H9 (cell line): Measurements from ENCODE around the gene MGME1. TPM values are rescaled to one million over a fixed set of nuclear protein-coding genes. Genes with fewer than 3 reads are reported as not detected.

Experiments
- DNase-seq: peaks from one replicate; pipeline ENCODE4 v3.0.0-alpha.2; 2017
- H2AFZ ChIP-seq: one replicate; pipeline ENCODE4 v1.6.1; 2013; ENCODE audit warnings: mild to moderate bottlenecking, low read length, control low read depth, moderate library complexity
- H2AK5ac ChIP-seq: 2 replicates; pipeline ENCODE4 v1.6.1; 2013; ENCODE audit warnings: low read length, control low read depth, mixed read lengths; ENCODE audit not compliant: insufficient read length
- H2BK120ac ChIP-seq: one replicate; pipeline ENCODE4 v1.6.1; 2013; ENCODE audit warnings: low read depth, mild to moderate bottlenecking, low read length, control low read depth, inconsistent platforms; ENCODE audit not compliant: poor library complexity, severe bottlenecking
- H2BK12ac ChIP-seq: 2 replicates; pipeline ENCODE4 v1.6.1; 2013; ENCODE audit warnings: low read length, control low read depth, mixed read lengths, low read depth; ENCODE audit not compliant: insufficient read length
- H2BK15ac ChIP-seq: 2 replicates; pipeline ENCODE4 v1.6.1; 2013; ENCODE audit warnings: low read depth, low read length, control low read depth
- H2BK20ac ChIP-seq: one replicate; pipeline ENCODE4 v1.6.1; 2013; ENCODE audit warnings: low read depth, mild to moderate bottlenecking, low read length, control low read depth, inconsistent platforms; ENCODE audit not compliant: poor library complexity, severe bottlenecking
- H2BK5ac ChIP-seq: 2 replicates; pipeline ENCODE4 v1.6.1; 2013; ENCODE audit warnings: low read length, control low read depth, mixed read lengths; ENCODE audit not compliant: insufficient read length
- H3K14ac ChIP-seq: 2 replicates; pipeline ENCODE4 v1.6.1; 2013; ENCODE audit warnings: low read length, control low read depth; ENCODE audit not compliant: insufficient read depth
- H3K18ac ChIP-seq: 2 replicates; pipeline ENCODE4 v1.6.1; 2013; ENCODE audit warnings: low read depth, mild to moderate bottlenecking, mixed read lengths, low read length, control low read depth; ENCODE audit not compliant: insufficient read length
- H3K23ac ChIP-seq: 2 replicates; pipeline ENCODE4 v1.6.1; 2013; ENCODE audit warnings: low read length, control low read depth, mixed read lengths, low read depth; ENCODE audit not compliant: insufficient read length
- H3K23me2 ChIP-seq: 2 replicates; pipeline ENCODE4 v1.6.1; 2013; ENCODE audit warnings: low read depth, mild to moderate bottlenecking, mixed read lengths, low read length, control low read depth; ENCODE audit not compliant: insufficient read length, poor library complexity, severe bottlenecking
- H3K27ac ChIP-seq: 2 replicates; pipeline ENCODE4 v1.5.1; 2013; ENCODE audit warnings: low read length, control low read depth, mixed read lengths, low read depth; ENCODE audit not compliant: insufficient read length
- H3K27me3 ChIP-seq: 2 replicates; pipeline ENCODE4 v1.6.1; 2013; ENCODE audit warnings: low read length, control low read depth, inconsistent platforms; ENCODE audit not compliant: insufficient read depth
- H3K4ac ChIP-seq: 2 replicates; pipeline ENCODE4 v1.6.1; 2013; ENCODE audit warnings: low read depth, mild to moderate bottlenecking, control low read depth, inconsistent platforms, low read length, moderate library complexity
- H3K4me1 ChIP-seq: 2 replicates; pipeline ENCODE4 v1.6.1; 2013; ENCODE audit warnings: low read length, control low read depth, inconsistent platforms; ENCODE audit not compliant: insufficient read depth
- H3K4me2 ChIP-seq: 2 replicates; pipeline ENCODE4 v1.6.1; 2013; ENCODE audit warnings: low read length, control low read depth, mixed read lengths; ENCODE audit not compliant: insufficient read length, insufficient read depth
- H3K56ac ChIP-seq: 2 replicates; pipeline ENCODE4 v1.6.1; 2013; ENCODE audit warnings: low read depth, mild to moderate bottlenecking, mixed read lengths, low read length, control low read depth; ENCODE audit not compliant: insufficient read length
- H3K79me1 ChIP-seq: 2 replicates; pipeline ENCODE4 v1.6.1; 2013; ENCODE audit warnings: low read depth, mild to moderate bottlenecking, moderate library complexity, low read length, control low read depth, inconsistent platforms; ENCODE audit not compliant: insufficient read depth, poor library complexity, severe bottlenecking
- H3K79me2 ChIP-seq: 2 replicates; pipeline ENCODE4 v1.6.1; 2013; ENCODE audit warnings: low read length, control low read depth, inconsistent platforms; ENCODE audit not compliant: insufficient read depth
- H3K9ac ChIP-seq: 2 replicates; pipeline ENCODE4 v1.6.1; 2013; ENCODE audit warnings: low read length, control low read depth, mixed read lengths; ENCODE audit not compliant: insufficient read length; ENCODE audit errors: extremely low read depth
- H3K9me3 ChIP-seq: one replicate; pipeline ENCODE4 v1.6.1; 2013; ENCODE audit warnings: low read depth, low read length, inconsistent platforms; ENCODE audit not compliant: control insufficient read depth
- H3T11ph ChIP-seq: one replicate; pipeline ENCODE4 v1.6.1; 2013; ENCODE audit warnings: mild to moderate bottlenecking, low read length, control low read depth, inconsistent platforms
- H4K20me1 ChIP-seq: one replicate; pipeline ENCODE4 v1.6.1; 2013; ENCODE audit not compliant: control insufficient read depth, insufficient read length, insufficient read depth
- H4K5ac ChIP-seq: 2 replicates; pipeline ENCODE4 v1.6.1; 2013; ENCODE audit warnings: low read depth, mild to moderate bottlenecking, mixed read lengths, low read length, control low read depth; ENCODE audit not compliant: insufficient read length
- H4K8ac ChIP-seq: replicated peaks from 2 replicates; pipeline ENCODE4 v1.6.1; 2013; ENCODE audit warnings: low read length, control low read depth, mixed read lengths, low read depth; ENCODE audit not compliant: insufficient read length
- H4K91ac ChIP-seq: 2 replicates; pipeline ENCODE4 v1.6.1; 2013; ENCODE audit warnings: low read depth, mild to moderate bottlenecking, moderate library complexity, mixed read lengths, low read length, control low read depth; ENCODE audit not compliant: insufficient read length
- H3K27ac Mint-ChIP-seq, 3 experiments: 2 replicates in 2 of 3; 3 replicates in 1 of 3; pipeline ENCODE4 v1.8.0; 2020 to 2021; ENCODE audit warnings: mixed read lengths in 3 of 3, mild to moderate bottlenecking in 1 of 3, moderate library complexity in 1 of 3
- H3K27me3 Mint-ChIP-seq: 2 replicates; pipeline ENCODE4 v1.8.0; 2021; ENCODE audit warnings: low read depth, mild to moderate bottlenecking, moderate library complexity, mixed read lengths
- H3K36me3 Mint-ChIP-seq, 3 experiments: 2 replicates in 2 of 3; 3 replicates in 1 of 3; pipeline ENCODE4 v1.8.0; 2020 to 2021; ENCODE audit warnings: low read depth in 3 of 3, mixed read lengths in 3 of 3; ENCODE audit not compliant: insufficient read depth in 1 of 3
- H3K4me1 Mint-ChIP-seq, 2 experiments: 2 replicates each; pipeline ENCODE4 v1.8.0; 2020; ENCODE audit warnings: mixed read lengths in 2 of 2
- H3K4me3 Mint-ChIP-seq, 2 experiments: 2 replicates in 1 of 2; 3 replicates in 1 of 2; pipeline ENCODE4 v1.8.0; 2020 to 2021; ENCODE audit warnings: mild to moderate bottlenecking in 2 of 2, mixed read lengths in 2 of 2, moderate library complexity in 1 of 2
- H3K9me3 Mint-ChIP-seq, 2 experiments: 2 replicates in 1 of 2; 3 replicates in 1 of 2; pipeline ENCODE4 v1.8.0; 2020; ENCODE audit warnings: mild to moderate bottlenecking in 2 of 2, mixed read lengths in 2 of 2, moderate library complexity in 1 of 2
- CTCF ChIP-seq: fragments of 200-600 bp; sonication (generic); conservative IDR thresholded peaks from 3 replicates; pipeline ENCODE4 v1.8.0; 2021; ENCODE audit warnings: antibody characterized with exemption, mild to moderate bottlenecking
- WGBS: extraction: QIAGEN DNeasy Blood & Tissue Kit; methylation state at CpG from one replicate; pipeline ENCODE4 v1.1.7; 2013; ENCODE audit warnings: missing lambda C conversion rate, low lambda C conversion rate, mixed read lengths; ENCODE audit not compliant: insufficient read length; ENCODE audit errors: extremely low coverage; 5-methylcytosine and 5-hydroxymethylcytosine counted together
- total RNA-seq: library from RNA; stranded (reverse); gene quantifications from 2 replicates; pipeline ENCODE4 v1.2.1, GENCODE V29; 2021

The MGME1 gene
- total RNA-seq, 1 experiment from 2014 or later: 48.9 TPM

GRCh38 chr20:18016772-18017171 lies 48.0 kb downstream of the MGME1 start:
- no peak overlapping the region for H3K4me3 Mint-ChIP-seq
- Histone ChIP-seq H3K4me1 (no peaks in the 10 kb centered on the region), H2BK5ac (no peak overlapping the region), H4K5ac (no peak overlapping the region), H3K79me1 (no peaks in the 10 kb centered on the region), H2AFZ (no peak overlapping the region), H3K23me2 (no peaks in the 10 kb centered on the region), H3K56ac (no peak overlapping the region), H3K4me2 (no peak overlapping the region), H2AK5ac (no peak overlapping the region), H2BK20ac (no peak overlapping the region), H4K20me1 (no peaks in the 10 kb centered on the region), H2BK15ac (no peak overlapping the region), H2BK120ac (no peak overlapping the region), H4K8ac (no peak overlapping the region), H3K79me2 (no peaks in the 10 kb centered on the region), H3K18ac (no peak overlapping the region), H3K27ac (no peak overlapping the region), H3K9ac (no peak overlapping the region), H3K14ac (no peak overlapping the region), H4K91ac (no peak overlapping the region), H3K27me3 (no peaks in the 10 kb centered on the region), H3K4ac (no peak overlapping the region), H3K9me3 (no peaks in the 10 kb centered on the region), H3K23ac (no peak overlapping the region), H2BK12ac (no peak overlapping the region), H3T11ph (no peak overlapping the region)
- no peak for DNase-seq
- TF ChIP-seq CTCF: no peak
- H3K27me3 Mint-ChIP-seq: no peaks in the 10 kb centered on the region; the same call in 1 of the 2 replicates
- H3K27ac Mint-ChIP-seq: no peak overlapping the region
- 100% methylated on average over 1 of the region's 3 CpGs for WGBS
- H3K36me3 Mint-ChIP-seq: peaks cover 8 to 12% (median 12%) of the 10 kb centered on the region in 3 experiments; a peak in 6 of 7 replicates
- no peaks in the 10 kb centered on the region; a peak in 1 of 5 replicates for H3K9me3 Mint-ChIP-seq
- H3K4me1 Mint-ChIP-seq: no peaks in the 10 kb centered on the region
